GM21723 (cell line): ENCODE measurements around the gene FOXL2NB.
"Not testable (repeated sequence)": the region's sequence is repeated elsewhere in the genome, so short reads cannot be mapped to it uniquely, and the experiment has no call there.

Experiments used
- ATAC-seq: cut with Tn5 transposase; IDR thresholded peaks from one replicate; pipeline ENCODE4 v1.9.1; 2021; ENCODE audit warnings: mild to moderate bottlenecking, moderate library complexity; ENCODE audit not compliant: unreplicated experiment

FOXL2NB gene

GRCh38 chr3:138946663-138947494 is at the start of gene FOXL2NB, which contains the start of gene FOXL2:
FOXL2NB (plus strand) TSS chr3:138947217; CDS start chr3:138947365, 148 bp downstream.
FOXL2 (minus strand) TSS chr3:138947137; CDS start chr3:138946722, 415 bp downstream.
- no peak for ATAC-seq

GRCh38 chr3:138898301-138898700 is 48.7 kb upstream of the FOXL2NB start:
- no peak for ATAC-seq

DNA sequence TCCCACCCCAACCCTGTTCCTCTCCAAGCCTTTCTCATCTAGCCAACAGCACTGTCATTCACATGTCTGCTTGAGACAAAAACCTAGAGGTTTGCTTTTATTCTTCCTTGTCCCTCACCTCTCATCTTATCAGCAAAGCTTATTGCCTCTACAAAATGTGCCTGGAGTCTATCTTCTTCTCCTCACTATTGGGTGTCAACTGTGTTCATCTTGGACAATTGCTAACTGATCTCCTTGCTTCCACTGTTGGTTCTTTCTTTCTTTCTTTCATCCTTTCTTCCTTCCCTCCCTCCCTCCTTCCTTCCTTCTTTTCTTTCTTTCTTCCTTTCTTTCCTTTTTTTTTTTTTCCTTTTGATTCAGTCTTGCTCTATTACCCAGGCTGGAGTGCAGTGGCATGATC is 48.3 kb upstream of the FOXL2NB start:
- ATAC-seq: no peak

- no peak for ATAC-seq
Observed at GRCh38 chr3:138899351-138899991, 47.5 kb upstream of the FOXL2NB start.

DNA sequence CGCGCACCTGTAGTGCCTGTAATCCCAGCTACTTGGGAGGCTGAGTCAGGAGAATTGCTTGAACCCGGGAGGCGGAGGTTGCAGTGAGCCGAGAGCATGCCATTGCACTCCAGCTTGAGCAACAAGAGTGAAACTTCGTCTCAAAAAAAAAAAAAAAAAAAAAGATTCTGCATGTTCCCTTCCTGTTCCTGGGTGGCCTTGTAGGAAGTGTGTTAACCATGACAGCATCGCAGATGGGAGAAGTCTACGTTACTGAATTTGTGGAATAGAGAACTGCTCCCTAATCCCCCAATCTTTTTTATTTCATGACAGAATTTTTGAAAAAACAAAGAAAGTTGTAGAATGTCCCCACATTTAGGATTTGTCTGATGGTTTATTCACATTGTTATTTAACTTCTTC is 45.5 kb upstream of the FOXL2NB start:
- no peak for ATAC-seq

- ATAC-seq: no peak
Observed at GRCh38 chr3:138902171-138902570, 44.8 kb upstream of the FOXL2NB start.

GRCh38 chr3:138907539-138907938 is 39.5 kb upstream of the FOXL2NB start:
- ATAC-seq: no peak

DNA sequence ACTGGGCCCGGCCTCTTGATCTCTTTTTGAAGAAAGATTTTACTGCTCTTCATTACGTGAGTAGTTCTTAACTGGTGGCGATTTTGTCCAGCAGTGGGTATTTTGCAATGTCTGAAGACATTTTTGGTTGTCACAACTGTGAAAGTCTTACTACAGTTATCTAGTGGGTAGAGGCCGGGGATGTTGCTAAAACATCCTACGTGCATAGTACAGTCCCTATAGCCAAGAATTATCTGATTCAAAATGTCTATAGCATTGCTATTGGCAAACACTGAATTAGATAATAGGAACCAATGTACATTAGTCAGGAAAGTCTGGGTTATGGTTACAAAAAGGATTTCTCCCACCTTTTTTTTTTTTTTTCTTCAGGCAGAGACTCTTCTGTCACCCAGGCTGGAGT is 38.2 kb upstream of the FOXL2NB start:
- no peak for ATAC-seq

- ATAC-seq: no peak
Observed at GRCh38 chr3:138909904-138910303, 37.1 kb upstream of the FOXL2NB start.

DNA sequence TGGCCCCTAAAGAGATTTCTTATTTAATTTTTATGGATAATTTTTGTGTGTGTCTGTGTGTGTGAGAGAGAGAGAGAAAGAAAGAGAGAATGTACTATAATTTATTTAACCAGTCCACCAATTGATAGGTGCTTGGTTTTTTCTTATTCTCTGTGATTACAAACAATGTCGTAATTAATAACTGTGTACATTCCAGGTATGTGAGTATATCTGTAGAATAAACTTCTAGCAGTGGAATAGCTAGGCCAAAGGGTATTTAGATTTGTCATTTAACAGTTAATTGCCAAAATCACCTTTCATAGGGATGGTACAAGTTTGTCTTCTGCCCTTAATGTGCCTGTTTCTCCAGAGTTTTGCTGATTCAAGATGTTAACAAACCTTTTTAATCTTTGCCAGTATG is 35.4 kb upstream of the FOXL2NB start:
- no peak for ATAC-seq

GRCh38 chr3:138912237-138912636 is 34.8 kb upstream of the FOXL2NB start:
- no peak for ATAC-seq

GRCh38 chr3:138913766-138914165 is 33.3 kb upstream of the FOXL2NB start:
- no peak for ATAC-seq

DNA sequence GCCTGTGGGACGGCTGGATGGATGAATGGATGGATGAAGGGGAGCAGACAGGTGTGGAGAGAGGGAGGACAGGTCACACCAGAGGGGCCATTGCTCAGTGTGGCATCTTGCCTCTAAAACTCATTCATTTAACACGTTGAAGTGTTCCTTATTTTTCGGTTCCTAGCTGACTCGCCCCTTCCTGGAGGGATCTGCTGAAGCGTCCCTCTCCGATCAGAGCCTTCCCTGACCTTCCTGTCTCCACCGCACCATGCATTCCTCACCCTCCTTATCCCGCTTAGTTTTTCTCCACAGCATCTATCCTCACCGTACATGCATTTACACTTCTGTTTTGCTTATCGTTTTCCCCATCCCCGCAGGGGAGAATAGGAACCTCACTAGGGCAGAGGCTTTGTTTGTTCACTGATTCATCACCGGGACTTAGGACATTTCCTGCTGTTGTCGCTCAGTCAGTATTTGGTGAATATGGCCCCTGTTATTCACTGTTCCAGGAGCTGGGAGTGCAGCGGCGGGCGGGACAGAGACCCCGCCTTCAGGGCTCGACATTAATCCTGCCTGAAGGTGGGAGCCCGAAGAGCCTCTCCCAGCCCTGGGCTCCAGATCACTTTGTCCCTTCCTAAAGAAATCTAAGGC is 32.0 kb upstream of the FOXL2NB start:
- ATAC-seq: peak; percentile 24

GRCh38 chr3:138915503-138916498 is 31.2 kb upstream of the FOXL2NB start:
- ATAC-seq: peak; percentile 86

DNA sequence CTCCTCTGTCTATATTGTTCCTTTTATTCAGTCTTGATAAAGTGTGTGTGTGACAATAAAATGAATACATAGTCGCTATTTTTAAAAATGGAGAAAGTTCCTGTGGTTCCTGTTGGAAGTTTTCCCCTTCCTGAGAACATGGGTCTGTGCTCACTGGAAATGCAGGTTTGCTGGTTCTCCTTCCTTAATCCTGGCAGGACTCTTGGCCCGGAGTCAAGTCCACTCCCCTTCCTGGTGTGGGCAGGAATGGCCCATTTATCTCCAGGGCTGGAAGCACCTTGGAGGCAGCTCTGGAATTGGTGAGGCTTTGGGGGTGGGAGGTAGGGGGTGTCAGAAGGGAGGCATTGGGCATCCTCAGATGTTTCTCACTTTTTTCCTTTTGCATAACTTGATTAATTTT is 30.2 kb upstream of the FOXL2NB start:
- ATAC-seq: no peak

DNA sequence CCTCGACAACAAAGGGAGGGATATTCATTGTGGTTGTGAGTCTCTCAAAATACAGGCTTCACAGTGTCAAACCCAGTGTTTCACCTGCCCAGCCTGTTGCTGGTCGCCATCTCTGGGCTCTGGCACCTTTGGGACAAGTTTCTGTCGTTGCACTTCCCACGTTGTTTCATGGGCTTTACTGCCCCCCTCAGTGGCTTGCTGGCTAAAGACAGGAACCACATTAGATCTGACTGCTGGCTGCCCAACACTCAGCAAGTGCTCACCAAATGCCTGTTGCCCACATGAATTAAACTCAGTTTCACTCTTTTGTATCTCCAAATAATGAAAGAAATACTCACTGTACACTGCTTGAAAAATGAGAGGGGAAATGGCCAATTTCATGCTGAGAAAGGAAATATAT is 27.7 kb upstream of the FOXL2NB start:
- ATAC-seq: no peak

- ATAC-seq: no peak
Observed at GRCh38 chr3:138921316-138922292, 25.4 kb upstream of the FOXL2NB start.

DNA sequence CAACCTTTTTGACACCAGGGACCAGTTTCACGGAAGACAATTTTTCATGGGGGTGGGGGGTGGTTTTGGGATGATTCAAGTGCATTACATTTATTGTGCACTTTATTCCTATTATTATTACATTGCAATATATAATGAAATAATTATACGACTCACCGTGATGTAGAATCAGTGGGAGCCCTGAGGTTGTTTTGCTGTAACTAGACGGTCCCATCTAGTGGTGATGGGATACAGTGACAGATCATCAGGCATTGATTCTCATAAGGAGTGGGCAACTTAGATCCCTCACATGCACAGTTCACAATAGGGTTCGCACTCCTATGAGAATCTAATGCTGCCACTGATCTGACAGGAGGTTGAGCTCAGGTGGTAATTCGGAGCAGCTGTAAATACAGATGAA is 24.6 kb upstream of the FOXL2NB start:
- ATAC-seq: not testable (repeated sequence)

- peak; percentile 86 for ATAC-seq
Observed at GRCh38 chr3:138923531-138923994, 23.5 kb upstream of the FOXL2NB start.
